Nucleus accumbens (tissue), 56 donors: ENCODE measurements around the gene ARID5B.
A peak's percentile ranks its signal among the peaks of the same experiment; 100 is the strongest.
"Not testable (repeated sequence)": the region's sequence is repeated elsewhere in the genome, so short reads cannot be mapped to it uniquely, and the experiment has no call there.

Experiments used
- DNase-seq, 56 donors: peaks; one replicate each; lab custom pipeline; 2025; lab: John Stamatoyannopoulos, UW

ARID5B gene

GRCh38 chr10:61959814-61960213 lies 58.3 kb downstream of the ARID5B start:
- DNase-seq, result no peak

- DNase-seq, result no peak
Observed at GRCh38 chr10:61960396-61961120, 59.1 kb downstream of the ARID5B start.

DNA sequence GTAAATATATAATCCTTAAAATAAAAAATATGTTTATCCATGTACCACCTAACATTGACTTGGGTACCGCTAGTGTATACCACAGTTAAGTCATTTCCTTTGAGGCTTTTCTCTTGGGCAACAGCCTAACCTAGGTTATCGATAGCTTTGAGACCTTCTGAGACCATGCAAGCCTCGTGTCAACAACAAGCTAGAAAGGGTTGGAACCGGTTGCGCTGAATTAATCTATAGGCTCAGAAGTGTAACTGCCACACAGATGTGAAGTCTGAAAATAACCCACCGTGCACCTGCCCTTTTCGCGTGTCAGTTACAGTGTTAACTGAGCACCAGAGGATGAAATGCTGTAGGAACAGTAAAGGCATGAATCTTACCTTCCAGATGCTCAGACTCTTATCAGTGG lies 59.8 kb downstream of the ARID5B start:
- no peak for DNase-seq

DNA sequence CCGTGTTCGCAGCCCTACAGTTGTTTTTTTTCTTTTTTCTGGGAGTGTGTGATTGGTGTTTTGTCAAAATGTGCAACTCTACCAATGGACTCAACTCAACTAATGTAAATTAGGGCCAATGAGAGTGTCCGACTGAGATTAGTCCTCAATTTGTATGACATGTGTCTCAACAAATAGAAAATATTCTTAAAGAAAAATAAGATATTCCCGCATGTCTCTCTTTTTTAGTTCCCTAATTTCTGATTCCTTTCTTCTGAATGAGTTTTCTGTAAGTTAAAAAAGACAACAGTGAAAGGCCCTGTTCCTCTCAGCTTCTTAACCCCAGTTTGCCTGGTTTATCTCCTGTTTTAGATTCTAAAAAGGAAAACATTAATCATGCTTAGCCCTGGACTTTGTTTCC lies 61.5 kb downstream of the ARID5B start:
- DNase-seq, result no peak

DNA sequence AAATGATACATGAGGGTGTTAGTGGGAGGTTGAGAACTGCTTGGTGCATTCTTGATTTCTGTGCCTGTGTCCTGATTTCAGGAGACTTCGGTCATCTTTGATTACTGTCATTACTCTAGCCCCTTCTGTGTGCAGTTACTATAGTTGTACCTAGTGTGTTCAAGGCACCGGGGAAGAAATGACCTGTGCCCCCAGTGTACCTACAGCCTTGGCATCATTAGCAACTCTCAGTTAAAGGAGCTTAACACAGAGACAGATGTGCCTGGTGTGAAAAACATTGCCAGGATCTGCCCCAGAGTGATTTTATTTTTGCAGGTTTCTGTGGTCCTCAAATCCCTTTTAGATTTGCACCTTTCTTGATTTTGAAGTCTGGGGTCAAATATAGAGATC lies 62.2 kb downstream of the ARID5B start:
- DNase-seq, result no peak

DNA sequence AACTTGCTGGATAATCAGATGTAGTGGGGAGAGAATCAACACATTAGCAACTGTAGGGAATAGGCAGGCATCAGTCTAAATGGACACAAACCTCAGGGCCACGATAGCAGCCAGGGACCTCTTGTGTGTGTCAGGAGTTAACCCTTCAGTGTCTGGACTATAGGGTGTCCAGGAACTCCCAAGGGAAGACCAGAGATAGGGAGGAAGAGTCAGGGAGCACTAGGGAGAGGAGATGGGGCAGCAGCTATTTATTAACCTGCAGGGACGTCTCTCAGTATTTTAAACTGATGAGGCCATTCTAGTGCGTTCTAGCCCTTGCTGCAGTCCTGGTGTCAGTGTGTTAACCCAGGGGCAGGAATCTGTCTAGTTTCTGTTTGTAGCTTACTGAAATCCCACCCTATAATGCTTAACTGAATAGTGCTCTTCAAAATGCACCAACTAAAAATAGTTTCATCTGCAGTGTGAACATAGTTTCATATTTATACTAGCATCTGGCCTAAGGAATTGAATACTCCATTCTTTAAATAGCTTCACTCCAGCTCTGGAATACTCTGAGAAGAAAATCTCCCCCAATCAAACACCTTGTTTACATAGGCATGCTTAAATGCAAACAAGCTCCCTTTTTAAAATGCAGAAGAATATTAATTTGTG lies 62.7 kb downstream of the ARID5B start:
- DNase-seq, result no peak

GRCh38 chr10:61964949-61965702 lies 63.6 kb downstream of the ARID5B start:
- no peak for DNase-seq

DNA sequence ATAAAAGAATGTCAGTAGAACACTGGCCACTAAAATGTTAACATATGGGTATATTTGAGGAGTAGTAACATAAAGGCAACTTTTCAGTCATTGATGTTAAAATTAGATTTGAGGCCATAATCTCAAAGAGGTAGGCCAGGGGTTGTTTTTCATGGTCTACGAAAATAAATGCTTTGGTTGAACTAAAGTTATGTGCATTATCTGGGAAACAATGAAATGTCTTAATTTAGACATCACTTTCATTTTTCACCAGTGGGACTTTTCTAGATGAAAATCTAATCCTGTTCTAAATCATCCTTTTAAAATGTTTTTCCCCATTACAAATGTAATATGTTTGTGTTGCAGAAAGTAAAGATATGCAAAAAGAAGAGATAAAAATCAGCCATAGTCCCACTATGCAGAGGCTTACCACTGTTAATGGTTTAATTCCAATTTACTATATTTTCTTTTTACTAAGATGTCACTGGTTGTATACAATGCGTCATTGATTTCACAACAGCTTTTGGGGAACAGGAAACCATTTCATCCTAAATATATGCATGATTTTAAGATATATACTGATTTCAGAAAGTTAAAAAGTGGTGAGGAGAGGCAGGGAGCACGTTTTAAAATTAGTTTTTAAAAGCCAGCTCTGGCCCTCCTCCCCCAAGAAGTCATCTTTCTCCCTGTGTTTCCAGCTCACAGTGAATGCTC lies 64.3 kb downstream of the ARID5B start:
- no peak for DNase-seq

GRCh38 chr10:61967298-61967697 lies 65.8 kb downstream of the ARID5B start:
- DNase-seq, result no peak

DNA sequence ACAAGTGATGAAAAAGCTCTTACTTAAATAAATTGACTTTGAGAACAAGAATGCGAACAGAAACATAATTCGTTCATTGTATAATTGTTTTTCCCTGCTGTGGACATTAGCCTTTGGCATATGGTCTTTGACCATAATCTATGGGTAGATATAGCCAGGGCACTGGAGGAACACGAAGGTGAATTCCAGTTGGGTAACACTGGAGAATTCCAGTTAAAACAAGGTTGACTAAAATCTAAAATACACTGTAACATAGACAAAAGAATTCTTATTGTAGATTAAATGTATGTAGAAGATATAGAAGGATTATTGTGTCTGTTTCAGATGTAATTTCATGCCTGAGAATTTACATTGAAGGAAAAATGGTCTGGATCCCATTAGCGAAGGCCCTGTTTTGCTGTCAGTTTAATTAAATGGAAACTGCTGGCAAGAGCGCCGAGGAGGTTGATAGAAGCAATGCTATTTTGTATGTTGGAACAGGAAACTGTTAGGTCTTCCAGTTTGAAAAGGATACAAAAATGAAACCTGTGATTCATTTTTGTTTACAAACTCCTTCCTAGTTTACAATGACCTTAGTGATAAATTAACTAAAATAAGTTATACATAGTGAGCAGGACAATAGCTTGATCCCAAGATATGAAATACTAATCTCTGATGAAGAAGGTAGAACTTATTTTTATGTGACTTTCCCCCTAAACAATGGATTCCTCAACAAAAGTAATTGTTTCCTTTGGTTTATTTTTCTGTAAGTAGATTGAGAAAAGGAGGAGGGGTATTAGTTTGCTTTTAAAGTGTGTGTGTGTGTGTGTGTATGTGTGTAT lies 68.9 kb downstream of the ARID5B start:
- DNase-seq, result no peak

- no peak for DNase-seq
Observed at GRCh38 chr10:61971003-61971325, 69.5 kb downstream of the ARID5B start.

- no peak for DNase-seq
Observed at GRCh38 chr10:61973169-61973568, 71.7 kb downstream of the ARID5B start.

- no peak for DNase-seq
Observed at GRCh38 chr10:61973906-61974305, 72.4 kb downstream of the ARID5B start.

GRCh38 chr10:61974601-61975390 lies 73.3 kb downstream of the ARID5B start:
- DNase-seq, result peak in 30 of 56 donors; percentile 3 to 71 (median 24)

DNA sequence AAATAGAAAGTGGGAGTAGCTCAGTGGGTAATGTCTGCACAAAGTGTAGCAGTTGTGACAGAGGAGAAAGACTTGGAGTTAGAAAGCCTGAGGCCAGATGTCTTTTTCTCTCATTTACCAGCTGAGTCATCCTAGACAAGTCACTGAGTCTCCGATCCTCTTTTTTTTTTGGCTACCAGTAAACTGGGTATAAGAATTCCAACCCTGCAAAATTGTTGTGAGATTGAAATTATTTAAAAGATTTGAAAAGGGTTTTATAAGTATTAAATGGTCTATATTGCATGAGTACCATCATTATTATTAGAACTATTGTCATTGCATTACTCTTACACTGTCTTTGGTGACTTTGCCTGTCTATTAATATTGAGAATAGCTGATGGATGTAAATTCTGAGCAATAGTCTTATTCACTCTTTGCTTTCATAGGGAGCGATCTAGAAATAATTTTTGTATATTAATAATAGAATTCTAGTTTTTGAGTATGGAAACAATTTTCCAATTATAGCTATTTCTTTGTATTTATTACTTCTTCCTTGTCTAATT lies 74.0 kb downstream of the ARID5B start:
- no peak for DNase-seq

- not testable (repeated sequence) for DNase-seq
Observed at GRCh38 chr10:61976951-61977721, 75.6 kb downstream of the ARID5B start.

- peak in 4 of 56 donors; percentile 2 to 24 (median 12) for DNase-seq
Observed at GRCh38 chr10:61978965-61979364, 77.5 kb downstream of the ARID5B start.

- DNase-seq, result no peak
Observed at GRCh38 chr10:61981460-61981859, 80.0 kb downstream of the ARID5B start.
